Stomach (tissue), 4 donors: Measurements from ENCODE around the gene GATA2.

Experiments used
- EP300 ChIP-seq: sonication (generic); formaldehyde crosslinking; IDR thresholded peaks from one replicate; pipeline ENCODE4 v1.6.1; 2017; ENCODE audit warnings: antibody characterized with exemption
- POLR2A ChIP-seq, 4 donors: fragments of 450-650 bp; IDR thresholded peaks; one replicate each; pipeline ENCODE4 v1.6.1; 2016; ENCODE audit warnings: antibody characterized with exemption in 4 of 4, control low read depth in 2 of 4, mild to moderate bottlenecking in 1 of 4, moderate library complexity in 1 of 4
- TF ChIP-seq, protein P1 (sequence below), 7 experiments: fragments of 450-650 bp in 4 of 7; fragments of 200-600 bp in 3 of 7; sonication (generic) in 3 of 7; IDR thresholded peaks; one replicate each; pipeline ENCODE4 v1.5.1; 2016 to 2019; ENCODE audit warnings: antibody characterized with exemption in 7 of 7, control low read depth in 2 of 7, mild to moderate bottlenecking in 1 of 7

DNA sequence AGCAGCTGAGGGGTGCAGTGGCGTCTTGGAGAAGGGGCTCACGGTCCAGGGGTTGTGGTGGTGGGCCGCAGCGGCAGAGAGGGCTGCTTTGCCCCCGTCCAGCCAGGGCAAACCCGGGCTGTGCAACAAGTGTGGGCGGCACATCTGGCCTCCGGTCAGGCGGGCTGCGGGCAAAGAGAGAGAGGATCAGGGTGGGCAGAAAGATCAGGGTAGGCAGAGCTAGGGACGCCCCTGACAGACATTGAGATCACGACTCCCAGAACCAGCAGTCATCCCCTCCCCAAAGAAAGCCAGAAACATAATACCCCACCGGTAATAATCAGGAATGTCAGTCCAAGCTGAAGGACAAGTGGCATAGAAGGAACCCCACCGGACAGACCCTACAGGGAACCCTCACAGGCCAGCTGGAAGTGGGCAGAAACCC, 6.8 kb downstream of the GATA2 start:
- TF ChIP-seq POLR2A (IDR thresholded peaks at IDR 0.05) = no peak
- TF ChIP-seq, protein P1, sequence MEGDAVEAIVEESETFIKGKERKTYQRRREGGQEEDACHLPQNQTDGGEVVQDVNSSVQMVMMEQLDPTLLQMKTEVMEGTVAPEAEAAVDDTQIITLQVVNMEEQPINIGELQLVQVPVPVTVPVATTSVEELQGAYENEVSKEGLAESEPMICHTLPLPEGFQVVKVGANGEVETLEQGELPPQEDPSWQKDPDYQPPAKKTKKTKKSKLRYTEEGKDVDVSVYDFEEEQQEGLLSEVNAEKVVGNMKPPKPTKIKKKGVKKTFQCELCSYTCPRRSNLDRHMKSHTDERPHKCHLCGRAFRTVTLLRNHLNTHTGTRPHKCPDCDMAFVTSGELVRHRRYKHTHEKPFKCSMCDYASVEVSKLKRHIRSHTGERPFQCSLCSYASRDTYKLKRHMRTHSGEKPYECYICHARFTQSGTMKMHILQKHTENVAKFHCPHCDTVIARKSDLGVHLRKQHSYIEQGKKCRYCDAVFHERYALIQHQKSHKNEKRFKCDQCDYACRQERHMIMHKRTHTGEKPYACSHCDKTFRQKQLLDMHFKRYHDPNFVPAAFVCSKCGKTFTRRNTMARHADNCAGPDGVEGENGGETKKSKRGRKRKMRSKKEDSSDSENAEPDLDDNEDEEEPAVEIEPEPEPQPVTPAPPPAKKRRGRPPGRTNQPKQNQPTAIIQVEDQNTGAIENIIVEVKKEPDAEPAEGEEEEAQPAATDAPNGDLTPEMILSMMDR (IDR thresholded peaks at IDR 0.05) = no peak
- TF ChIP-seq EP300 = no peak
